HG03460 (cell line): ENCODE results near the gene LAMA4.

Source experiments
- ATAC-seq: cut with Tn5 transposase; IDR thresholded peaks from one replicate; pipeline ENCODE4 v1.9.1; 2021; ENCODE audit not compliant: unreplicated experiment

Gene LAMA4

GRCh38 chr6:112274774-112275173 lies 20.4 kb upstream of the LAMA4 start:
- ATAC-seq, result no peak

GRCh38 chr6:112272799-112273198 lies 18.4 kb upstream of the LAMA4 start:
- no peak for ATAC-seq

GRCh38 chr6:112270756-112271155 lies 16.4 kb upstream of the LAMA4 start:
- no peak for ATAC-seq

- no peak for ATAC-seq
Measured at GRCh38 chr6:112269979-112270566, 15.7 kb upstream of the LAMA4 start.

GRCh38 chr6:112269114-112269513 lies 14.7 kb upstream of the LAMA4 start:
- no peak for ATAC-seq

- ATAC-seq, result no peak
Measured at GRCh38 chr6:112268654-112269053, 14.3 kb upstream of the LAMA4 start.

- no peak for ATAC-seq
Measured at GRCh38 chr6:112268019-112268418, 13.7 kb upstream of the LAMA4 start.

GRCh38 chr6:112266331-112266730 lies 12.0 kb upstream of the LAMA4 start:
- no peak for ATAC-seq

GRCh38 chr6:112259337-112259675 lies 4.9 kb upstream of the LAMA4 start:
- ATAC-seq, result no peak

GRCh38 chr6:112258642-112259336 lies 4.4 kb upstream of the LAMA4 start:
- ATAC-seq, result no peak

GRCh38 chr6:112257178-112257855 lies 3.0 kb upstream of the LAMA4 start:
- no peak for ATAC-seq

- ATAC-seq, result no peak
Measured at GRCh38 chr6:112254921-112255320, 554 bp upstream of the LAMA4 start.

GRCh38 chr6:112253498-112253840 lies 898 bp downstream of the LAMA4 start:
- ATAC-seq, result no peak

- ATAC-seq, result no peak
Measured at GRCh38 chr6:112252571-112253497, 1.5 kb downstream of the LAMA4 start.

GRCh38 chr6:112251171-112251875 lies 3.0 kb downstream of the LAMA4 start:
- ATAC-seq, result no peak

- ATAC-seq, result no peak
Measured at GRCh38 chr6:112249489-112249888, 4.9 kb downstream of the LAMA4 start.

- no peak for ATAC-seq
Measured at GRCh38 chr6:112247275-112247674, 7.1 kb downstream of the LAMA4 start.

GRCh38 chr6:112245511-112246203 lies 8.7 kb downstream of the LAMA4 start:
- no peak for ATAC-seq

GRCh38 chr6:112243861-112244827 lies 10.2 kb downstream of the LAMA4 start:
- no peak for ATAC-seq
